Measurements from ENCODE around the gene PAX7.

PAX7 gene

GRCh38 chr1:18619467-18619835 is 11.2 kb upstream of the PAX7 start:
- no peak for DNase-seq

GRCh38 chr1:18628511-18628910 is 2.1 kb upstream of the PAX7 start:
- DNase-seq = no peak

DNA sequence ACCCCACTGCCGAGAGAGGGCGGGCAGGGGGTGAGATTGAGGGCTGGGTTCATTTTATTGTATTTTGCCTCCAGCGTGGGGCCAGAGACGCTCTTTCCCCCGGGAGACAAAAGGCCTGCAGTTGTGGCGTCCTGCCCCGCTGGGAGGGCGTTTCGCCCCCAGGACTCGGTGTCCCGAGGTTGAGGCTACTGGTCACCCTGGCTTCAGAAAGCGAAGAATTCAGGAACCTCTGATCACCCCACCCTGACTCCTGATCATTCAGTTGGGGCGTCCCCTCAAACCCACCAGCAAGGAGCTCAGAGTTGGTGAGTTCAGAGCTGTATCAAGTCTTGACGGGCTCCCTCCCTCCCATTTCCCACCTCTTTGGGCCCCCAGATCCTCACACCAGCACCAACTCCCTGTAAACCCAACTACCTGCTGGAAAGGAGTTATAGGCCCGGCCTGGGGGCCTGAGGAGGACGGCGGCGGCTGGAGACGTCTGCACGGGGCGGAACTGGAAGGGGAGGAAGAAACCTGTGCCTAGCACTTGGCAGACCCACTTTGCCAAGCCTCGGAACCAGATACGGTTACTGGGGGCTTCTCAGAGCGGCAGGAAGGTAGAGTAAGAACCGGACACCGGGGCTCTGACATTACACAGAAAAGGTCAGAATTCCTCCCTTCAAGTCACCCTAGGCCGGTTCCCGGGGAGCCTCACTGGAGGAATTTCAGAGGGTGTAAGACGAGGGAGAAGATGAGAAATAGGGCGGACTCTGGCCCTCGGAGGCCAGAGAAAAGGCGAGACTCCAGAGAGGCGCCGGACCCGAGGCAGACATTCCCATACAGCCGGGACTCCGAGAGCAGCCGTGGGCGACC is 761 bp upstream of the PAX7 start:
- peak; percentile 56 for DNase-seq

DNA sequence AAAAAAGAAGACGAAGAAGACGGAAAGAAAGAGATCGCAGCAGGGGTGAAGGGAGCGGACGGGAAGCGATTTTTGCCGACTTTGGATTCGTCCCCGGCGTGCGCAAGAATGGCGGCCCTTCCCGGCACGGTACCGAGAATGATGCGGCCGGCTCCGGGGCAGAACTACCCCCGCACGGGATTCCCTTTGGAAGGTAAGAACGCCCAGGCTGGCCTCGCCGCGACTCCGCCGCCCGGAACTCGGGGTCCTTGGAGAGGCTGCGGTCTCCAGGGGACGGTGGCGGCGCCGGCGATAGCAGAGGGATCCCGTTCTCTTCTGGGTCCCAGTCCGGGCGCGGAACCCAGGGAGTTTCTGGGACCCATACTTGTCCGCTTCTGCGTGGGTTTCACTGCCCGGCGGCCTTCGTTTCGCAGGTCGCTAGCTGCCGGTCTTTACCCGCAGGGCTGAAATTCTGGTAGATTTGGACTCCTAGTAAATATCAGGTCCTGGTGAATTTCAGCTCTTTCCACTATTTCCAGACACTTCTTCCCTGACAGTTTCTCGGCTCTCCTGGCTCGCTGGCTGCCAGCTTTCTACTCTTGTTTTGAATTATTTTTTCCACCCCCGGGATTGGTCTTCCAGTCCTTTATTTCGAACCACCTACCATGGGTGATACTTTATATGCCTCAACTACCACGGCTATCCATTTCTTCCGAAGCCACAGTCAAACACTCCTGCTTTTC is 1.0 kb downstream of the PAX7 start:
- peak; percentile 57 for DNase-seq

DNA sequence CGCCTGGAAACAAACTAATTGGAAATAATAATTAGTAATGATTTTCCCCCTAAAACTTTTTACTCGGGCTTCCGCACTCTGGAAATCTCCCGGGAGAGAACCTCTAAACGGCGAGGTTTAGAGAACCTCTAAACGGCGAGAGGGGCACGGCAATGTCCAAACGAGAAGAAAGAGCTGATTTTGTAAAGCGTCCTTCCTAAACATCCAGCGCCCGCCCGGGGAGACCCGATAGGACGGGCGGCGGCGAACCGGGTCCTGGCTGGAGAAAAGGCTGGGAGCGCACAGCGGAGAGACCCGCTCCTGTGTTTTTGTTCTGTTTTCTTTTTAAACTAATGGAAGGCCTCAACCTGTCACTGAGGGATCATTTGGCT is 1.6 kb downstream of the PAX7 start:
- DNase-seq = peak; percentile 69

GRCh38 chr1:18632783-18633421 is 2.3 kb downstream of the PAX7 start:
- DNase-seq = peak; percentile 76

GRCh38 chr1:18633422-18634155 is 2.9 kb downstream of the PAX7 start:
- DNase-seq = peak; percentile 72

- peak; percentile 34 for DNase-seq
Observed at GRCh38 chr1:18634276-18634675, 3.6 kb downstream of the PAX7 start.

- no peak for DNase-seq
Observed at GRCh38 chr1:18635070-18635577, 4.5 kb downstream of the PAX7 start.

DNA sequence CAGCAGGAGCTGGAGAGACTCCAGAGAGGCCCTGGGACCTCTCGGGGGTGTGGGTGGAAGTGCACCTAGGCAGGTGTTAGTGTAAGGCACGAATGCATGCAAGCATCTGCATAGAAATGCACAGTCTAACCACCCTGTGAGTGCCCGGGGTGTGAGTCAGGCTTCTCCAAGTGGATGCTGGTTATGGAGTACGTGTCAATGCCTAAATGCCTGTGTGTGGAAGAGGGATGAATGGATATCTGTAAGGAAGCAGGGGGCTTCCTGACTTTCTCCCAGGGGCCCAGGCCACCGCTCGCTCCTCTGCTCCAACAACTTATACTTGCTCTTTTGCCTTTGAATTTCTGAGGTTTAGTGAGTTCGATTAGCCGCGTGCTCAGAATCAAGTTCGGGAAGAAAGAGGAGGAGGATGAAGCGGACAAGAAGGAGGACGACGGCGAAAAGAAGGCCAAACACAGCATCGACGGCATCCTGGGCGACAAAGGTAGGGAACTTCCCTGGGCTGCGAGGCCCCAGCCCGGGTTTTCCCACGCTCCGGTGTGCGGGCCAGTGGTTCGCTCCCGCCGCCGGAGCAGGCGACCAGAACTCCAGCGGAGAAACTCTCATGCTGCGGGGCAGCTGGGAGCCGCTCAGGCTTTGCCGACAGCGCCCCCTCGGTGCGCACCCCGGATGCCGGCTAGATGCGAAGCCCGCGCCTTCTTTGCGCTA is 5.4 kb downstream of the PAX7 start:
- DNase-seq = peak; percentile 73

DNA sequence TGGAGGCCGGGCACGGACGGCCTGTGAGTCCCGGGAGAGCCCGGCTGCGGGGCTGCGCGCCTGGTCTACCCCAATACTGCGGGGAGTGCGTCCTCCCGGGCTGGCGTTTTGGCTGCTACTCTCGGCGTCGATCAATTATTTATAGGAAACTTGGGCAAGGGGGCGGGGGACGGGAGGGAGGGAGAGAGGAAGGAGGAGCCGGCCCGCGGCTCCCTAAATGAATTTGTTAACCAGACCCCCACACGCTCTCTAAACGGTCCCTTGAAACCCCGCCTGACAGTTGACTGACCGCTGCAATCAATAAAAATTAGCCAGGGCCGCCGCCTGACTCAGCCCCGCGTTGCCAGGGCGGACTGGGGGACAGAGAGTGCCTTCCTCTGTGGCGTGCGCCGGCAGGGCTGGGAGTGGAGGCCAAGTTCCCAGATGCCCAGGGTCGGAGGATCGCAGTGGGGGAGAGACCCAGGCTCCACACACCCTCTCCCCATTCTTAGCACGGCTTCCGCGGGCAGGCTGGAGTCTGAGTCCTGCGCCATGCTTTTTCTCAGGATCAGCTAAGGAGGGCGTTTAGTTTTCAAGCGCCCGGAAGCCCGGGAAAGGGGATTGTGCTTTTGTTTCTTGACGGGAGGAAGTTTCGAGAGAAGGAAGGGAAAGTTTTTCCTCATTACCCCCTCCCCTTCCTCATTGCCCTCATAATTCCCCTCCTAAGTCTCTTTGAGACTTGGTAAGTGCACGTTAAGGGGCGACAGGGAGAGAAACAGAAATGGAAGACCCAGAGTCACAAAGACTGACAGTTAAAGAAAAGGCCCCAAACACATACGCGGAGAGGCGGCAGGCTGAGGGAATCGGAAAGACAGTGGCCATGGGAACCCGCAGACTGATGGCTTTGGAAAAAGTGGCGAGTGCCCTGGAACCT is 6.2 kb downstream of the PAX7 start:
- DNase-seq = peak; percentile 64

- DNase-seq = peak; percentile 49
Observed at GRCh38 chr1:18637511-18637960, 6.9 kb downstream of the PAX7 start.

GRCh38 chr1:18637962-18638834 is 7.6 kb downstream of the PAX7 start:
- DNase-seq = peak; percentile 54

DNA sequence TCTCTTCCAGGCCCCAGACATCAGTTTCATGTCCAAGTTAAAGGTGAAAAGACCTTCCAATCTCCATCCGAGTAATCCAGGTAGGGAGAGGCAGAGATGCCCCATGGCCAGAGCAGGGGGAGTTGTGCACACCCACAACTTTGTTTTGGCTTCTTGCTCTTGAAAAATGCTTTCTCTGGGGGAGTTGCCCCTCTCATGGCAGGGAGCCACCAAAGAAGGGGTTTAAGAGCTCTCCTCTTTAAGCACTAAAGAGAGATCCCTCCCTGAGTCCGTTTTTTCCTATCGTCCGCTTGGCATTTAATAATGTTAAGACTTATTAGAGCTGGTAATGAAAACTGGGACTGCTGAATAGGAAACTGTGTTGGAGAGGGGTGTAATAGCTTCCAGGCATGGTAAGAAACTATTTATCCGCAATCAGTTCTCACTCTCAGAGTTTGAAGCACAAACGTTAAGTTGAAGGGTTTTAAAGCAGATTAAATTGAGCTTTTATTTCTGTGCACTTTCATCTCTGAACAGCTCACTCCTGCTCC is 8.3 kb downstream of the PAX7 start:
- DNase-seq = peak; percentile 50

- peak; percentile 51 for DNase-seq
Observed at GRCh38 chr1:18639368-18640055, 8.9 kb downstream of the PAX7 start.

GRCh38 chr1:18640228-18641004 is 9.8 kb downstream of the PAX7 start:
- peak; percentile 83 for DNase-seq

- peak; percentile 74 for DNase-seq
Observed at GRCh38 chr1:18641005-18641941, 10.6 kb downstream of the PAX7 start.

Measured in eye (tissue), 1 donor.